ENCODE measurements around the gene INVS.
"Not testable (repeated sequence)": the region's sequence is repeated elsewhere in the genome, so short reads cannot be mapped to it uniquely, and the experiment has no call there.

The INVS gene, protein sequence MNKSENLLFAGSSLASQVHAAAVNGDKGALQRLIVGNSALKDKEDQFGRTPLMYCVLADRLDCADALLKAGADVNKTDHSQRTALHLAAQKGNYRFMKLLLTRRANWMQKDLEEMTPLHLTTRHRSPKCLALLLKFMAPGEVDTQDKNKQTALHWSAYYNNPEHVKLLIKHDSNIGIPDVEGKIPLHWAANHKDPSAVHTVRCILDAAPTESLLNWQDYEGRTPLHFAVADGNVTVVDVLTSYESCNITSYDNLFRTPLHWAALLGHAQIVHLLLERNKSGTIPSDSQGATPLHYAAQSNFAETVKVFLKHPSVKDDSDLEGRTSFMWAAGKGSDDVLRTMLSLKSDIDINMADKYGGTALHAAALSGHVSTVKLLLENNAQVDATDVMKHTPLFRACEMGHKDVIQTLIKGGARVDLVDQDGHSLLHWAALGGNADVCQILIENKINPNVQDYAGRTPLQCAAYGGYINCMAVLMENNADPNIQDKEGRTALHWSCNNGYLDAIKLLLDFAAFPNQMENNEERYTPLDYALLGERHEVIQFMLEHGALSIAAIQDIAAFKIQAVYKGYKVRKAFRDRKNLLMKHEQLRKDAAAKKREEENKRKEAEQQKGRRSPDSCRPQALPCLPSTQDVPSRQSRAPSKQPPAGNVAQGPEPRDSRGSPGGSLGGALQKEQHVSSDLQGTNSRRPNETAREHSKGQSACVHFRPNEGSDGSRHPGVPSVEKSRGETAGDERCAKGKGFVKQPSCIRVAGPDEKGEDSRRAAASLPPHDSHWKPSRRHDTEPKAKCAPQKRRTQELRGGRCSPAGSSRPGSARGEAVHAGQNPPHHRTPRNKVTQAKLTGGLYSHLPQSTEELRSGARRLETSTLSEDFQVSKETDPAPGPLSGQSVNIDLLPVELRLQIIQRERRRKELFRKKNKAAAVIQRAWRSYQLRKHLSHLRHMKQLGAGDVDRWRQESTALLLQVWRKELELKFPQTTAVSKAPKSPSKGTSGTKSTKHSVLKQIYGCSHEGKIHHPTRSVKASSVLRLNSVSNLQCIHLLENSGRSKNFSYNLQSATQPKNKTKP

GRCh38 chr9:100098887-100099721, at the start of gene INVS, which contains the start of gene ERP44:
INVS (plus strand) TSS chr9:100099243; CDS start chr9:100104522, 5,279 bp downstream.
ERP44 (minus strand) TSS chr9:100099000; CDS start chr9:100098840, 160 bp downstream.
- DNase-seq (ENCODE audit: low spot score): peak; percentile 98

DNA sequence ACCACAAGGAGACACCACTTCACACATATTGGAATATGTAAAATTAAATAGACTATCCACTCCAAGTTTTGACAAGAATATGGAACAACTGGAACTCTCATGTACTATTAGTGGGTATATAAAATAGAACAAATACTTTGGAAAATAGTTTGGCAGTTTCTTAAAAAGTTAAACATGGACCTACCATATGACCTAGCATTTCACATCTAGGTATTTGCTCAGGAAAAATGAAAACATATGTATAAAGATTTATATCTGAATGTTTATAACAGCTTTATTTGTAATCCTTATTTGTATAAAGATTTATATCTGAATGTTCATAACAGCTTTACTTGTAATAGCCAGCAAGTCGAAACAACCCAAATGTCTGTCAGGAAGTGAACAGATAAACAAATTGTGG, 49.5 kb upstream of the INVS start:
- DNase-seq (ENCODE audit: low spot score): no peak

DNA sequence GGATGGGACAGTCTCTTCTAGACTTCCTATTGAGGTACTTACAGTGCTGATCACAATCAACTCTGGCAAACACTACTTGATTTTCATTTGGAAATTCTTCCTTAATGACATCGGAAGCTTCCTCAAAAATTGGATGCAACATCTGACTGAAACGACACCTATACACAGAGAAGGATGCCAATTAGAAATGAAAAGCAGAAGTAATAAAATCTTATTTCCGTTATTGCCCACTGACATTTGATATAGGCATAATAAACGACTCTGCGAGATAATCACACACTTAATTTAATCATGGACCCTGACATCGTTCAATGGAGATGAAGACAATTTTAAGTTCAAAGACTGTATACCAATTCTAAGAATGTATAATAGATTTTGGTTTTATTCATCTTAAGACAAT, 46.7 kb upstream of the INVS start:
- DNase-seq (ENCODE audit: low spot score): no peak

- no peak for DNase-seq (ENCODE audit: low spot score)
These were observed 42.5 kb upstream of the INVS start for GRCh38 chr9:100056561-100056960.

GRCh38 chr9:100057624-100058023, 41.4 kb upstream of the INVS start:
- no peak for DNase-seq (ENCODE audit: low spot score)

DNA sequence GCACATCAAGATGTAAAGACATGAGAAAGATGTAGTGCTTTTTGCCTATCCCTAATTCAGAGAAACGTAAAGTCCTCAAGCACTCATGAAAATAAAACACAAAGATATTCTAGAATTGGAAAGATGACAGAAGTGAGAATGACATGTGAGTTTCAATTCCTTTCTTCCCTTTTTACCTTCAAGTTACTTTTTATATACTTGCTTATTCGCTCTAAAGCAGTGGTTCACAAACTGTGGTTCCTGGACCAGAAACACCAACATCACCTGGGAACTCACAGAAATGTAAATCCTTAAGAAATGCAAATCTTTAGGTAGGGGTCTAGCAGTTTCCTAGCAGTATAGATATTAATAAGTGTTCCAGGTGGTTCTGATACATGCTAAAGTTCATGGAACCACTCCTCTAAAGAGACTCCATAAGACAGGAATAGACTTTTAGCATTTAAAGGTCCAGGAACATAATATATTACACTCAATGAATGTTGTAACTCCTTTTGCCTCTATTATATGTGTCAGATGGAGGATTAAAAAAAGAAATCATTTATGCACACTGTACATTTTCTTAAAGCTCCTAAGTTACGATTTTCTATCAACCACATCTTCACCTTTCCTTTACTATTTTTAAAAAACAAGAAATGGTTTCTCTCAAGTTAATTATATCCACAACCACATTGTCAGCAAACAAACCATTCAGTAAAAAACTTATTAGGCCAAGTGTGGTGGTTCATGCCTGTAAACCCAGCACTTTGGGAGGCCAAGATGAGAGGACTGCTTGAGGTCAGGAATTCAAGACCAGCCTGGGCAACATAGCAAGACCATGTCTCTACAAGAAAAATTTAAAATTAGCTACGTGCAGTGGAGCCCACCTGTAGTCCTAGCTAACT, 40.1 kb upstream of the INVS start:
- DNase-seq (ENCODE audit: low spot score): no peak

- DNase-seq (ENCODE audit: low spot score): not testable (repeated sequence)
These were observed 36.4 kb upstream of the INVS start for GRCh38 chr9:100062683-100063082.

DNA sequence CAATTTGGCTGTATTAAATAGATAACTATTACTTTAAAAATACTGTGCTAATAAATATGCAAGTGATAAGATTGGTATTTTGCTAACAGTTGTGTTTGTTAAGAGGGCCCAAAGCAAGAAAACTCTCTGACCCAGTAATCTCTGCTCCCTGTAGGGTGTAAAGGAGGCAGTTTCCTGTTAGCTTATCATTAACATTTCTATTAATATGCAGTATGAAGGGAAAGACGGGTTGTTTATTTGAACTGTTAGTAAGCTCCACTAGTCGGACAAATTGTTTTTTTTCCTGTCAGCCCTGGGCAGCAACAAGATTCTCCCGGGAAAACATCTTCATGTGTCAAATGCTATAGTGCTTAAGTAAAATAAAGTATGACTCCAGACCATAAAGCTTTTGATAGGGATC, 35.9 kb upstream of the INVS start:
- DNase-seq (ENCODE audit: low spot score): no peak

DNA sequence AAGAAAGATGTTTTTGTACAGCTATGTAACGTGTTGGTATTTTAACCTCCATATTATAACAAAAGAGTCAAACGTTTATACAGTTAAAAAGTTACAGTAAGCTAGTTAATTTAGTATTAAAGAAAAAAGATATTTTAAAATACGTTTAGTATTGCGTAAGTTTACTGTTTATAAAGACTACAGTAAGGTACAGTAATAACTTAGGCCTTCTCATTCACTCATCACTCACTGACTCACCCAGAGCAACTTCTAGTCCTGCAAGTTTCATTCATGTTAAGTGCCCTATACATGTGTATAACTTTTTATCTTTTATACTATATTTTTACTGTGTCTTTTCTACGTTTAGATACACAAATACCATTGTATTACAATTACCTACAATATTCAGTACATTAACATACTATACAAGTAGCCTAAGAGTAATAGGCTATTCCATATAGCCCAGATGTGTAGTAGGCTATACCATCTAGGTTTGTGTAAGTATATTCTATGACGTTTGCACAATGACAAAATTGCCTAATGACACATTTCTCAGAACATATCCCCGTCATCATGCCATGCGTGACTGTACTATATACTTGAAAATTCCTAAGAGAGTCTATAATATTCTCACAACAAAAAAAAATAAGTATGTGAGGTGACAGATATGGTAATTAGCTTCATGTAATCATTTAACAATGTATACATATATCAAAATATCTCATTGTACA, 34.0 kb upstream of the INVS start:
- DNase-seq (ENCODE audit: low spot score): no peak

DNA sequence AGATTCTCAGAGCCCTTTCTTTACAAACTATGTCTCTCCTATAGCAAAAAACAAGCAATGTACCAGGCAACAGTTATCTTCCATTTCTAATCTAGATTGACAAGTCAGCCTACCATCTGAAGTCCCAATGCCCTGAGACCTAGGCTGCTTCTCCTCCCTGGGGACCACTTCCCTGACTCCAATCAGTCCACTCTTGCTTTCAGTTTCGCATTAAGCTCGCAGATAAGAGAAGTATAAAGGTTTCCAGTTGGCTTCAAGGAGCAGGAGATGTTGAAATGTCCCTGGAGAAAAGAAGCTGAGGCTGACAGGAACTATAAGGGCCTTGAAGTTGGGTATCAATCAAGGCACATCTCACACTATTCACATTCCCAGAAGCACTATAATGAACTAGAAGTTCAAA, 32.5 kb upstream of the INVS start:
- DNase-seq (ENCODE audit: low spot score): no peak

DNA sequence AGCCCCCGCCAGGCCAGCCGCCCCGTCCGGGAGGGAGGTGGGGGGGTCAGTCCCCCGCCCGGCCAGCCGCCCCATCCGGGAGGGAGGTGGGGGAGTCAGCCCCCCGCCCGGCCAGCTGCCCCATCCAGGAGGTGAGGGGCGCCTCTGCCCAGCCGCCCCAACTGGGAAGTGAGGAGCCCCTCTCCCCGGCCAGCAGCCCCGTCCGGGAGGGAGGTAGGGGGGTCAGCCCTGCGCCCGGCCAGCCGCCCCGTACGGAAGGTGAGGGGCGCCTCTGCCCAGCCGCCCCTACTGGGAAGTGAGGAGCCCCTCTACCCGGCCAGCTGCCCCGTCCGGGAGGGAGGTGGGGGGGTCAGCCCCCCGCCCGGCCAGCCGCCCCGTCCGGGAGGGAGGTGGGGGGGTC, 31.1 kb upstream of the INVS start:
- DNase-seq (ENCODE audit: low spot score): not testable (repeated sequence)

DNA sequence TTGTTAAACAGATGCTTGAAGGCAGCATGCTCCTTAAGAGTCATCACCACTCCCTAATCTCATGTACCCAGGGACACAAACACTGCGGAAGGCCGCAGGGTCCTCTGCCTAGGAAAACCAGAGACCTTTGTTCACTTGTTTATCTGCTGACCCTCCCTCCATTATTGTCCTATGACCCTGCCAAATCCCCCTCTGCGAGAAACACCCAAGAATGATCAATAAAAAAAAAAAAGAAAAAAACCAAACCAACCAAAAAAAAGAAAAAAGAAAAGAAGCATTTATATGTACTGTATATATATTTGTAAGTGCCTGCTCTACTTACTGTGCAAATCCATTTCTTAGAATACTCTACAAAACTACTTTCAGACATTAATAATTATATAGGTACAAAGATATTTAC, 30.0 kb upstream of the INVS start:
- not testable (repeated sequence) for DNase-seq (ENCODE audit: low spot score)

GRCh38 chr9:100070104-100071041, 28.7 kb upstream of the INVS start:
- no peak for DNase-seq (ENCODE audit: low spot score)

DNA sequence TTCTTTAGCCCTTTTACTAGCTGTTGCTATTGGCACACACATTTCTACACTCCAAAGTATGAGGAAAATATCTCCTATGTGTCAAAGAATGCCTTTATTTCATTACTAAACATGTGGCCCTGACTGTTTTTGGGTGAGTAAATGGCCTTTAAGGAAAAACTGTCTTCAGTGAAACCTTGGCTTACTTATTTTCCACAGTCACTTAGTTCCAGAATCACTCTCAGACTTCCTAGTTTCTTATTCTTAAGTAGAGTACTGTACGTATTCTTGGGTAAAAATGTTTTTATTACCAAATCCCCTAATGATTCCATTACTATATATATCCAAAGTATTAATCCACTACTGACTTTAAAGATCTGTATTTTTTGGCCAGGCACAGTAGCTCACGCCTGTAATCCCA, 27.8 kb upstream of the INVS start:
- DNase-seq (ENCODE audit: low spot score): no peak

DNA sequence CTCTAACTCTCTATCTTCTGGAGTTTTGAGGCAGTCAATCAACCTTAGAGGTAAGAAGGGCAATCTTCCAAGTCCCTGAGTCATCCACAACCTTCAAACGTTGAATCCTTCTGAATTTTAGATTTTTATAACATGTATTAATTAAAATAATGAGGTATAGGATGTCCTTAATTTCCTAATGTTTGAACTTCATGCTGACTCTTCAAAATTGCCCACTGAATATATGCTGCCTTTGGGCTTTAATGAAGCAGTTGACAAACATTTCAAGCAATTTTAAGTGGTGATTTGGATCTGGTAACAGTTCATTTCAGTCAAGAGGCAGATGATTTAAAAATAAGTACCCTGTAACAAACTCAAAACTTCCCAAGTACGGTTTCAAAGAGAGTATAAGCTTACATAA, 26.2 kb upstream of the INVS start:
- no peak for DNase-seq (ENCODE audit: low spot score)

- no peak for DNase-seq (ENCODE audit: low spot score)
These were observed 24.9 kb upstream of the INVS start for GRCh38 chr9:100074093-100074492.

DNA sequence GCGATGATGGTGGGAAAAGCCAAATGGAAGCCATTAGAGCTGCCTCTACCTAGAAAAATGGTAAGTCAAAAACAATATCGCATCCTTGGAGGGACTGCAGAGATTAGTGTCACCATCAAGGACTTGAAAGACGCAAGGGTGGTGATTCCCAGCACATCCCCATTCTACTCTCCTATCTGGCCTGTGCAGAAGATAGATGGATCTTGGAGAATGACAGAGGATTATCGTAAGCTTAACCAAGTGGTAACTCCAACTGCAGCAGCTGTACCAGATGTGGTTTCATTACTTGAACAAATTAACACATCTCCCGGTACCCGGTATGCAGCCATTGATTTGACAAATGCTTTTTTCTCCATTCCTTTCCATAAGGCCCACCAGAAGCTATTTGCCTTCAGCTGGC, 24.1 kb upstream of the INVS start:
- DNase-seq (ENCODE audit: low spot score): no peak

DNA sequence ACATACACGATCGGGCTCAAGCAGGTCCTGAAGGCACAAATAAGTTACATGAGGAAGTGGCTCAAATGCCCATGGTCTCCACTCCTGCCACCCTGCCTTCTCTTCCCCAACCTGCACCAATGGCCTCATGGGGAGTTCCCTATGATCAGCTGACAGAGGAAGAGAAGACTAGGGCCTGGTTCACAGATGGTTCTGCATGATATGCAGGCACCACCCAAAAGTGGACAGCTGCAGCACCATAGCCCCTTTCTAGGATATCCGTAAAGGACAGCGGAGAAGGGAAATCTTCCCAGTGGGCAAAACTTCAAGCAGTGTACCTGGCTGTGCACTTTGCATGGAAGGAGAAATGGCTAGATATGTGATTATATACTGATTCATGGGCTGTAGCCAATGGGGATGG, 22.8 kb upstream of the INVS start:
- not testable (repeated sequence) for DNase-seq (ENCODE audit: low spot score)

DNA sequence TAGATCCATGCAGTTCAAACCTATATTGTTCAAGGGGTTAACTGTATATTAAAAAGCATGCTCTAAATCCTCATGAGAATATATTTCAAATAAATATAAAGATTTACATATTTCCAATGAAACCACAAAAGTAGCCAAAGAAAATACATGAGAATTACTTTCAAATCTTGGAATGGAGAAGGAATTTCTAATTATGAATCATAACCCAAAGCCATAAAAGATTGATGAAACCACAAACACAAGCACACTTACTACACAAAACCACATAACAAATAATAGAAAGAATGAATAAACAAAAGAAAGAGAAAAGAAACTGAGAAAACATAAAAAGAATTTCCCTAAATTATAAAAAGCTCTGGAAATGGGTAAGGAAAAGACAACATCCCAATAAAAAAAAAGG, 16.3 kb upstream of the INVS start:
- DNase-seq (ENCODE audit: low spot score): no peak

Data from ecto neural progenitor cell (in vitro differentiated cells).